ENCODE results near the gene MYO7B.

MYO7B gene

GRCh38 chr2:127669056-127669455 lies 133.6 kb downstream of the MYO7B start:
- DNase-seq, result no peak

GRCh38 chr2:127670055-127670956 lies 134.8 kb downstream of the MYO7B start:
- DNase-seq, result no peak

DNA sequence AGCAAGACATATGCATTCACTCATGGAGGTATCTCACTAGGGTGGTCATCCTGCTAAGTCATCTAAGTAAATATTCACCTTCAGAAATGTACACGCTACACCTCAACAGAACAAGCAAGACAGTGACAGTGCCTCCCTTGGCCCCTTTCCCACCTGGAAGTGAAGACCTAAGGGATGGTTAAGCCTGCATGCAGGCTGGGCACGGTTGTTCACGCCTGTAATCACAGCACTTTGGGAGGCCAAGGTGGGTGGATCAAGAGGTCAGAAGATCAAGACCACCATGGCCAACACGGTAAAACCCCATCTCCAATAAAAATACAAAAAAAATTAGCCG lies 135.4 kb downstream of the MYO7B start:
- no peak for DNase-seq

GRCh38 chr2:127671557-127672302 lies 136.2 kb downstream of the MYO7B start:
- no peak for DNase-seq

GRCh38 chr2:127672341-127673224 lies 137.1 kb downstream of the MYO7B start:
- no peak for DNase-seq

GRCh38 chr2:127673291-127674069 lies 138.0 kb downstream of the MYO7B start:
- no peak for DNase-seq

- no peak for DNase-seq
Observed at GRCh38 chr2:127674241-127675209, 139.0 kb downstream of the MYO7B start.

- no peak for DNase-seq
Observed at GRCh38 chr2:127675331-127676261, 140.1 kb downstream of the MYO7B start, which contains the start of gene LIMS2. TSS of gene LIMS2 (minus strand) at chr2:127675530. CDS start at chr2:127675024, 506 bp downstream.

DNA sequence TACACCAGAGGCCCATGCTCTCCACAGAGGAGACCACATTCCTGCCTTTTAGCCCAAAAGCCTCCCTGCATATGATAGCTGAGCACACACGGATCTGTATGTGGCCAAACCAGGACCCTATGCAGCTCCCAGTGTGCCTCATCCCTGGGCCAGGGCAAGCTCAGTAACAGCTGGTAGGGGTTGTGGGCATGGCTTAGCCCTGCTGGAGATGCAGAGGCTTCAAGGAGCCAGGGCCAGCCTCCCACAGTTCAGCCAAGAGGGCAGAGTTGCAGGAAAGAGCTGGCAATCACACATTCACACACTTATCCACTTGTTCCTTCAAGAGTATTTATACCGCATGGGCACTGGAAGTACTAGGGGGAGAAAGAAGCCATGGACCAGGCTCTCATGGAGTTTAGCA lies 141.4 kb downstream of the MYO7B start:
- no peak for DNase-seq

DNA sequence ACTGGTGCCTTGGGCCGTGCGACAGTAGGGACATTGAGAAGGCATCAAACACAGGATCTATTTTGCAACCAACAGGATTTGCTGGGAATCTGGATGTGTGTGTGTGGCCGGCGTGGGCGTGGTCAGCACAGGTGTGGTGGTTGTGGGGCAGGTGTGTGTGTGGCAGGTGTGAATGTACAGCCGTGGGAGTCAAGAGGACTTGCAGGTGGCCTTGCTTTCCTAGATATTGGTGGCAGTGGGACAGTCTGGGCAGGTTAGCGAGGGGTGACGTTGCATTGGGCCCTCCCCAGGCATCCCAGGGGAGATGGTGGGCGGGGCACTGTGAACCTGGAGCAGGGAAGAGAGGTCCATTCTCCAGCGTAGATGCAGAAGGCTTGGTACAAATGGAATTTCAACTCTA lies 143.0 kb downstream of the MYO7B start:
- DNase-seq, result no peak

DNA sequence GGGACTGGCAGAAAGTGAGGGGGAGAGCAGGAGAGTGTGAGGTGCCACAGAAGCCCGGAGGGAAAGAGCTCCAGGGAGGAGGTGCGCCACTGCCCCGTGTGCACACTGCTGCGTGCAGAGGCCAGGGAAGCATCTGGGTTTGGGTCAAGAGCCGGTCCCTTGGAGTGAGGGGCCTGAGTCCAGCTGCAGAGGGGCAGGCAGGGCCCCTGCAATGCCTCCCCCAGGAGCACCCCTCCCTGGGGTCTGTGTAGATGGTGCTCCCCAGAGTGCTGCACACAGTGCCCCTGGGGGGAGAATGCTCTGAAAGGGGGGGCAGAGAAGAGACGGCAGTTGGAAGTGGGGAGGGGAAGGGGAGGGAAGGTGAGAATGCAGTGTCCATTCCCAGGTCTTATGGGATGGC lies 143.5 kb downstream of the MYO7B start:
- no peak for DNase-seq

DNA sequence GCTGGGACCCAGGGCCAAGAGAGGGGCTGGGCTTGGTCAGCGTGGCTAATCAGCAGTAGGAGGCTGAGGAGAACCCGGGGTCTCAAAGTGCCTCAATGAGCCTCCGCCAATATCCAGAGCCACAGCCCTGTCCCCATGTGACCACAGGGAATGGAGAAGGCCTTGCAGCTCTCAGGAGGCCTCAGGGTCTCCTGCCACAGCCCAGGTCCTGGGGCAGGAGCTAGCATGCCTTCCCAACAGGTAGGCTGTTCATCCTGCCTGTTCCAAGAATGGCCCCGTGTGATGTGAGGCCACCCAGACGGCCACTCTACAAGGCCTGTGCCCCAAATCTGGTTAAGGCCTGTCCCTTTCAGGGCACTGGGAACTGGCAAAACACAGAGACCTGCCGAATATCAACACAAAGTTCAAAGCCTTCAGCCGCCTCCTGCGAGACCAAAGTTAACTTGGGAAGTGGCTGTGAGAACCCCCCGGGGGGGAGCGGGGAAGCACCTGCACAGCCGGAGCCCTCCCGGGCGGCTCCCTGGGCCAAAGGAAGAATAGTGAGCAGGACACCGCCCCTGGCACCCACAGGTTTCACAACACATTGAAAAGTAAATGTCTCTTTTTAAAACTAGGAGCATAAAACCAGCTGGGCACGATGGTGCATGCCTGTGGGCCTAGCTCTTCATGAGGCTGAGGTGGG lies 144.3 kb downstream of the MYO7B start:
- DNase-seq, result no peak

GRCh38 chr2:127680706-127681287 lies 145.3 kb downstream of the MYO7B start:
- no peak for DNase-seq

DNA sequence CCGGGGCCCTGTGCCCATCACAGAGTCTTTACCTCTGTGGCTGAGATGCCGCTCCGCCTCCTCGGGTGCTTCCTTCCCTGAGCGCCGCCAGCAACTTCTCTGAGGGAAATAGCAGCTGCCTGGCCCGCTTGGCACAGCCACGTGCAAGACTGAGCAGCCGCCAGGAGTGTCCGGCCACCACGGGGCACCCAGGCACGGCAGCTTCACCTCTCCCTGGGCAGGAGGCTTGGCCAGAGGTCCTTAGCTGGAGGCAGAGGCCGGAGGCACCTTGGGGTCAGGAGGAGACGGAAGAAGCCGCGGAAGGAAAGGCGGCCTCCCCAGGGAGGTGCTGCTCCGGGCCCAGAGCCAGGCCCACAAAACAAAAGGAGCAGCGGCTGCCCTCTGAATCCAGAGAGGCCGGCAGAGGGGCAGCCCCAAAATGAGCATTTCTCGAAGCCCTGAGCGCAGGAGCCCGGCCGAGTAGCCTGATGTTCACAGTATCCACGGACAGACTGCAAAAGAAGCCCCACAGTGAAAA lies 145.9 kb downstream of the MYO7B start:
- no peak for DNase-seq

DNA sequence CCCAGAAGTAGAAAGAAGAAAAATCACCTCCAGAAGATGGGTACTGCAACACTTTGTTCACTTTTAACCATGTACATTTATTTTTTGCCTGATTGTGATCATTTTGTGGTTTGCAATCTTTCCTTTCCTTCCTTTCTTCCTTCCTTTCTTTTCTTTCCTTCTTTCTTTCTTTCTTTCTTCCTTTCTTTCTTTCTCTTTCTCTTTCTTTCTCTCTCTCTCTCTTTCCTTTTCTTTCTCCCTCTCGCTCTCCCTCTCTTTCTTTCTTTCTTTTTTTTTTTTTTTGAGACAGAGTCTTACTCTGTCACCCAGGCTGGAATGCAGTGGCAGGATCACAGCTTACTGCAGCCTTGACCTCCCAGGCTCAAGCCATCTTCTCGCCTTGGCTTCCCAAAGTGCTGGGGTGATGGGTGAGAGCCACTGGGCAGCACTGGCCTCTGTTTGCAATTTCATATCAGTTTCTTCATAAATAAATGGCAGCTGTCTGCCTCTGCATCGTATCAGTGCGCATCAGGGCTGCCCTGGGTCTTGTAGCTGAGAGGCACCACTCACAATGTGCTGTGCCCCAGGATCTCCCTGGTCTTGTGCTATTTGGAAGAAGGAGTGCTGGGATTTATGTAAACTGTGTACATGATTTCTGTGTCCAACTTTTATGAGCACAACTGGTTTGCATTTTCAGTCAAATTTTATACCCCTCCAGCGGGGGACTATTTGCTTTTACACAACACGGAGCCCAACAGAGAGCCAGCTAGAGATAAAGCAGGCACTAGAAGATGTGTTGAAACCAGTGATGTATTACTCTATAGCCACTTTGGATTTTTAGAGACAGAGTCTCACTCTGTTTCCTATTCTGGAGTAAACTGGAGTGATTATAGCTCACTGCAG lies 146.7 kb downstream of the MYO7B start:
- DNase-seq, result no peak

DNA sequence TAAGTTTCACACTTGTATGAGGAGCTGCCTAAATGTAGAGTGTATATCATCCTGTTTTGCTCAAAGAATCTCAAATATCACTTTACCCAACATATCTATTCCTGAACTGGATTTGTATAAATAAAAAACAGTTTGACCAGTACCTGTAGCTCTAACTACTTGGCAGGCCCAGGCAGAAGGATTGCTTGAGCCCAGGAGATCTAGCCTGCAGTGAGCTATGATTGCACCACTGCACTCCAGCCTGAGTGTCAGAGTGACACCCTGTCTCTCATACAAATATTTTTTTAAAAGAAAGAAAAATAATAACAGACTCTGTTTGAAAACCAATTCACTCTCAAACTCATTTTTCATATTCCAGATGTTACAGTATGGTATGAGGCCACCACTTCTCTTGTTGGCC lies 147.6 kb downstream of the MYO7B start:
- DNase-seq, result no peak

GRCh38 chr2:127683757-127684156 lies 148.3 kb downstream of the MYO7B start:
- no peak for DNase-seq

All from bone marrow (tissue), 2 donors.